ENCODE data around the gene MED12L.

MED12L gene

GRCh38 chr3:151384741-151385174, 299.3 kb downstream of the MED12L start, which contains the start of gene P2RY12 (continued):
- TF ChIP-seq KLF16 (tag by site-specific recombination; IDR thresholded peaks at IDR 0.05) (no peak), ZNF548 (tag by site-specific recombination; IDR thresholded peaks at IDR 0.05) (no peak), ZBTB21 (tag by site-specific recombination; IDR thresholded peaks at IDR 0.05) (no peak)

GRCh38 chr3:151386056-151386455, 300.6 kb downstream of the MED12L start:
- Histone ChIP-seq H3K4me1 (ENCODE audit: control insufficient read depth, insufficient read depth, low read length) (no peaks in the 10 kb centered on the region), H3K36me3 (ENCODE audit: control insufficient read depth in 2 of 2, insufficient read depth in 1 of 2, low read length in 2 of 2) (peaks cover 0 to 30% of the 10 kb centered on the region in 2 experiments; a peak in 1 of 3 replicates), H3K27ac (ENCODE audit: extremely low read depth, low read depth, low read length) (no peak overlapping the region), H3K9me3 (ENCODE audit: control insufficient read depth, insufficient read depth, low read depth, low read length) (no peaks in the 10 kb centered on the region), H3K4me3 (ENCODE audit: low read depth, low read length) (no peak overlapping the region)
- POLR2A ChIA-PET = no interaction called here
- CTCF ChIA-PET = no interaction called here
- TF ChIP-seq ZBTB1 (tag by site-specific recombination; IDR thresholded peaks at IDR 0.05) (no peak), ZNF248 (tag by site-specific recombination; IDR thresholded peaks at IDR 0.05) (no peak), ZNF521 (tag by site-specific recombination; IDR thresholded peaks at IDR 0.05) (no peak), ZNF488 (tag by site-specific recombination; IDR thresholded peaks at IDR 0.05) (no peak), ZSCAN4 (tag by site-specific recombination; IDR thresholded peaks at IDR 0.05) (no peak), ZBTB6 (tag by site-specific recombination; IDR thresholded peaks at IDR 0.05) (no peak), IKZF3 (tag by site-specific recombination; IDR thresholded peaks at IDR 0.05) (no peak), EGR2 (tag by site-specific recombination; IDR thresholded peaks at IDR 0.05; ENCODE audit: low read depth) (no peak)

GRCh38 chr3:151387432-151387831, 302.0 kb downstream of the MED12L start:
- ChIA-PET CTCF (interaction anchor here (1.0 kb wide), 1 partner anchor 9 kb away, joined by 4 read pairs; no protein-coding TSS in a partner anchor), POLR2A (no interaction called here)
- Histone ChIP-seq H3K36me3 (ENCODE audit: control insufficient read depth in 2 of 2, insufficient read depth in 1 of 2, low read length in 2 of 2) (peaks cover 0 to 25% of the 10 kb centered on the region in 2 experiments; a peak in 1 of 3 replicates), H3K4me1 (ENCODE audit: control insufficient read depth, insufficient read depth, low read length) (no peaks in the 10 kb centered on the region), H3K27ac (ENCODE audit: extremely low read depth, low read depth, low read length) (no peak overlapping the region), H3K4me3 (ENCODE audit: low read depth, low read length) (no peak overlapping the region), H3K9me3 (ENCODE audit: control insufficient read depth, insufficient read depth, low read depth, low read length) (no peaks in the 10 kb centered on the region)
- TF ChIP-seq ZNF639 (tag by site-specific recombination; IDR thresholded peaks at IDR 0.05) (no peak), ZNF830 (tag by site-specific recombination; IDR thresholded peaks at IDR 0.05; ENCODE audit: low read depth) (no peak), ZNF184 (tag by site-specific recombination; IDR thresholded peaks at IDR 0.05) (no peak), ZNF350 (tag by site-specific recombination; IDR thresholded peaks at IDR 0.05) (no peak), BCL11A (tag by site-specific recombination; IDR thresholded peaks at IDR 0.05; ENCODE audit: low read depth) (no peak), ZXDB (tag by site-specific recombination; IDR thresholded peaks at IDR 0.05) (no peak), ZNF426 (tag by site-specific recombination; IDR thresholded peaks at IDR 0.05) (no peak), ZNF585B (tag by site-specific recombination; IDR thresholded peaks at IDR 0.05) (no peak), ZBTB17 (tag by site-specific recombination; IDR thresholded peaks at IDR 0.05) (no peak), ZBTB26 (tag by site-specific recombination; optimal IDR thresholded peaks at IDR 0.05) (no peak)

All from HEK293 (cell line).